Measurements from ENCODE around the gene CXCR6. TPM values are rescaled to one million over a fixed set of nuclear protein-coding genes. Genes with fewer than 3 reads are reported as not detected.

The CXCR6 gene
- total RNA-seq, 1 donor from 2014 or later, result 0.19 TPM

DNA sequence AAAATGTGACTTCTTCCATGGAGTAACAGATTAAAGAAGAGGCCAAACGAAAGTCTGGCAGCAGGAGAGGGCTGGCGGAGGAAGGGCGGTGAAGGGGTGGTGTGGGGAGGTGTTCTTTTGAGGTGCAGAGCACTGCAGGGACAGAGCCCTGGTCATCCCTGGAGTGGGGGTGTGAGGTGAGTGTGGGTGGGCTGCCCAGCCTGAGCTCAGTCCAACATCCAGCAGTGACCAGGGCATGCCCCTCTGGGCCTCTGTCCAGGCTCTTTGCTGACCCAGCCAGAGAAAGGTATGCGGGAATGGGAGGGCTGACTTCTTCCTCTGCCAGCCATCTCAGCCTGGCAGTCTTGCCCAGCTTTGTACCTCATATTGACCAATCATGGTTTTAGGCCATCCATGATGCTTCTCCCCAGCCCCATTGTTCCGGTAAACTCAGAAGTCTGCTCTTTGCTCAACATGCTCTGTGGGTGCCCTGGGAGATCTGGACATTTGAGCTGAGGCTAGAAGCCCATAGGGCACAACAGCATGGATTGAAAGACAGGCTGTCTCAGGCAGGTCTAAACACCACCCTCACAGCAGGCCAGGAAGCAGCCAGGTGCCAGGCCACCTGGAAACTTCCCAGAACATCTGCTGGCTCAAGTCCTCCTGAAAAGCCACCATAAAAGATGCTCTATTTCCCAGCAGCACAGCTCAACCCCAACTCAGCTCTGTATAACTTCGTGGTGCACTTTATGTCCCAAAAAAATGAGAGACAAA is 25.9 kb upstream of the CXCR6 start:
- ATAC-seq, result no peak
- intact Hi-C loops (cut with DNase I), result loop anchor here (5.0 kb wide), 1 partner anchor 155 kb away; no protein-coding TSS in a partner anchor
- no peak for DNase-seq (ENCODE audit: missing footprints)

DNA sequence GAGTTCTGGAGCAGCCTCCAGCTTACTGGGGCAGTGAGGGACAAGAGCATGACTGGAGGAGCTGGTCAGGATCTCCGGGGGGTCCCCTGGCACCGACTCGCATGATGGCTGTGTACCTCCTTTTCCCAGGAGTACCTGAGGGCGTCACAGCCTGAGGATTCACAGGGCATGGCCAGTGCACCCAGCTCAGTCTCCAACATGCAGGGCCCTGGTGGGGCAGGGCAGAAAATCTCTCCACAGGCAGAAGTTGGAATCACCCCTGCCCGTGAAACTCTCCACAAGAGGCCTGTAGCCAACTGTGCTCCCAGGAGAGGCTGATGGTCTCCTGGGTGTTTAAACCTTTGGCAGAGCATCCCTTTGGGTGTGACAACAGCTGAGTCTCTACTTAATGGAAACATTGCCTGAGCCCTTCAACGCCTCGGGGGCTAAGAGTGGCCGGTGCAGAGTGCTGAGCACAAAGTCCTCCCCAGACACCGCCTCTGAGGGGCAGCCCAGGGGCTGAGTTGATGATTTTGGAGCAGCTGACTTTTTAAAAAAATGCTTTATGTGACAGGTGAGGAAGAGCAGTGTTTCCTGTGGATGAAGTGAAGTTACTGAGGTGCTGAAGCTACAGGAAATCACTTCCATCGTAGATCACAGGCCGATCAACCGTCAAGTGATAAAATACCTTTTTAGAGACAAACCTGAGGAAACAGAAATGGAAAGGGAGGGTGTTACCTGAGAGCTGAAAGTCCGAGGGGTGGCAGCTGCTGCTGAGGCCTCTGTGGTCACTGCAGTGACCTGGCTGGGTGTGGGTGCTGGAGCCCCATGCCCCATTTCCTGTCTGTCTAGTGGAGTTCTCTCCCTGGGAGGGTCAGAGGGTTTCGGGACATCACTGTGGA is 21.9 kb upstream of the CXCR6 start:
- DNase-seq (ENCODE audit: missing footprints) (no peak), ATAC-seq (no peak)
- intact Hi-C loops (cut with DNase I), result no loop called here

DNA sequence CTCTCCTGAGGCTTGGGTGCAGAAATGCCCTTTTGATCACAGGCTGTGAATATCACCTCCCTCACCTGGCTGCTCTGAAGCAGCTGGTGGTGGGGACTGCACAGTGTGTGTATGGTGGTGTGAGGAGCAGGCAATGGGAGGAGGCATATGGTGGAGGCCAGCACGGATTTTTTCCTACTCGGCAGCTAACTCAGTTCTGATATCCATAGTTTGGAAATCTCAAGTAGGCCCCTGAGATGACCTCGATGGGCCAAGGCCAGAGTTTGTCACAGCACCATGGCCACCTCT is 21.3 kb upstream of the CXCR6 start:
- no peak for ATAC-seq
- intact Hi-C loops (cut with DNase I), result no loop called here

DNA sequence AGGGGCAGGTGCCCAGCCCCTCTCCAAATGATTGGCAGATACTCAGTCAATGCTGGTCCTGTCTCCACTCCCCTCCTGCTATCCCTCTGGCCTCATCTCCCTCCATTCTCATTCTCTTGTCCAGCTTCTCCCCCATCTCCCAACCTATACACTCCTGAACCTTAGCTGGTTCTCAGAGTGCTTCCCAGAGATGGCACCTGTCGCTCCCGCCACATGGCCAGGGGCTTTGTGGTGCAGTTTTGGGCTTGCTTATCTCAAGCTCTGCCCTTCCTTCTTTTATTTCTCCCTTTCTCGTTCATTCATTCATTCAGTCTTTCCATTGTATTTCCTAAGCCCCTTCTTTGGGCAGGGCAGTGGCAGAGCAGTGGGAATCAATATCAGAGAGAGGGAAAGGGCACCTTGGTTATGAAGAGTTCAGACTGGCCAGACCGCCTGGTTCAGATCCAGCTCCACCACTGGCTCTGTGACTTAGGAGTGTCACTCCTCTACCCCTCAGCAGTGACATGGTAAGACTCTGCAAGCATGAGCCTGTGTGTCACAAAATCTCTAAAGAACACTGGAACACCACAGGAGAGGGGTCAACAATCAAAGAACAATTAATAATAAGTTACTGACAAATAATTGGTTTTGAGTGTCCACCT is 20.2 kb upstream of the CXCR6 start:
- ATAC-seq (no peak), DNase-seq (ENCODE audit: missing footprints) (no peak)
- intact Hi-C loops (cut with DNase I), result no loop called here

More for the DNA sequence above, 21.3 kb upstream of the CXCR6 start:
- no peak for DNase-seq (ENCODE audit: missing footprints)

DNA sequence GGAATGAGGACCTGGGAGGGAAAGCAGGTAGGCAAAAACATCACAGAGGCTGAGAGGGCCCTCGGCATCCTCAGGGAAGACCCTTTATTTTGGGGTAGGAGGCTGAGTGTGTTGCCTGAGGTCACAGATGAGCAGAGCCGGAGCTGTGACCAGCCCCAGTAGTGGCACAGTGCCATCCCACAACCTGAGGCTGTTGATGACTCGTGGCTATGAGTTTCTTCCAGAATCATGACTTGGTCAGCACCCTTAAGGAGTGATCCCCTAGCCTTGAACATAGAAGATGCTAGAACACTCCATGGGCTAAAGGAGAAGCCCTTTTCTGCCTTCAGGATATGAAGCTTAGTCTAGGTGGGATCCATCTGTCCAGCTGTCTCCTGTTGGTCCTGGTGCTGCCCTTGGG is 19.5 kb upstream of the CXCR6 start:
- no peak for DNase-seq (ENCODE audit: missing footprints)
- no peak for ATAC-seq
- intact Hi-C loops (cut with DNase I), result no loop called here

DNA sequence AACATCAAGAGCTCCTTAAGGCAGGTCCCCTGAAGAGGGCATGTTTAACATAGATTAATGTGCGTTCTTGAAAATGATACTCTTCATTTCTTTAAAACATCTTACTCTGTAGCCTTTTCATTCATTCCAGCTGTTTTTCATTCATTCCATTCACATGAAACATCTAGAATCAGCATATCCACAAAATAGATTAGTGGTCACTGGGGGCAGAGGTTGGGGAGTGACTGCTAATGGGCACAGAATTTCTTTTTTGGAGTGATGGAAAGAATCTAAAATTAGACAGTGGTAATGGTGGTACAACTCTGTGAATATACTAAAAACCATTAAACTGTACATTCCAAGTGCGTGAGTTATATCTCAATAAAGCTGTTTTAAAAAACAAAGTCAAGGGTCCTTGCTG is 15.4 kb upstream of the CXCR6 start:
- ATAC-seq (no peak), DNase-seq (ENCODE audit: missing footprints) (no peak)
- intact Hi-C loops (cut with DNase I), result no loop called here

DNA sequence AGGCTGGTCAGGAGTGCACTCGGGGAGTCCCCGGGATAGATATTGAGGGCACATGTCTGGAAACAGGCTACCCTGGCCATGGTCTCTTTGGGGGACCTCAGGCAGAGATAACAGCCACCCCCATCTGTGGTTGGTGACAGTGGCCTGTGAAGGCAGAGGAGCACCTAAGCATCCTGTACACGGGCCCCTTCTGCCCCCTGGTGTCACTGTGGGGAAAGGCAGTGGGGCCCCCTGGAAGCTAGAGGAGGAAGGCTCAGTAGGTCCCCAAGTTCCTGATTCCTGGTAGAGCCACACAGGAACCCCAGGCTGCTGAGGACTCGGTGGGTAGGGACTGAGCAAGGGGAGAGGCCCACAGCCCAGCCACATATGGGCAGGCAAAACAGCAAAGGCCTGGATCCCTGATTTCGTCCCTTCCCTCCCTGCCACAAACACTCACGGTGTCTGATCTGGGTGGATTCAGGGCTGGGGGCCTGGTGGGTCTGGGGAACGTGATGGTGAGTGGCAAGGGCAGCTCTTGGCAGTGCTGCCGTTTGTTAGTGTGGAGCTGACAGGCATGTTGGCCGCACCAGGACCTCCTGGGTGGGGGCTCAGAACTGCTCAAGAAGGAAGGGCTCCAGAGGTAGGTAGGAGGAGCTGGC is 14.1 kb upstream of the CXCR6 start:
- ATAC-seq (peak; percentile 43), DNase-seq (ENCODE audit: missing footprints) (no peak)
- intact Hi-C loops (cut with DNase I), result no loop called here

DNA sequence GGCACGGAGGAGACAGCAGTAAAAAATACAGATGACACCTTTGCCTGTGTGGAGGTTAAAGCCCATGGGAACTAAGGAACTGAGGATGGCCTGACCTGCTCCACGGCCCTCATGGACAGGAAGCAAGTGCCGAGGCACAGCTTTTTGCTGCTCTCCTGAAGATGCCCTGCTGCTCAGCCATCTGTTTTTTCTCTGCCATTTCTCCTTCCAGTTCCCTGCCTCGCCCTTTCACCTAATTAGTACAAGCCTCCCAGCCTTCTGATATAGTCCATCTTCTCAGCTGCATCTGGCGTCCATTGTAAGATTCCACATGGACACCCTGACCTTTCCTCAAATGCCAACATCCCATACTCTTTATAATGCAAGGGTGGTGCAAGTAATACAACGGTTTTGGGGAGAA is 11.8 kb upstream of the CXCR6 start:
- intact Hi-C loops (cut with DNase I), result no loop called here
- ATAC-seq, result no peak
- no peak for DNase-seq (ENCODE audit: missing footprints)

DNA sequence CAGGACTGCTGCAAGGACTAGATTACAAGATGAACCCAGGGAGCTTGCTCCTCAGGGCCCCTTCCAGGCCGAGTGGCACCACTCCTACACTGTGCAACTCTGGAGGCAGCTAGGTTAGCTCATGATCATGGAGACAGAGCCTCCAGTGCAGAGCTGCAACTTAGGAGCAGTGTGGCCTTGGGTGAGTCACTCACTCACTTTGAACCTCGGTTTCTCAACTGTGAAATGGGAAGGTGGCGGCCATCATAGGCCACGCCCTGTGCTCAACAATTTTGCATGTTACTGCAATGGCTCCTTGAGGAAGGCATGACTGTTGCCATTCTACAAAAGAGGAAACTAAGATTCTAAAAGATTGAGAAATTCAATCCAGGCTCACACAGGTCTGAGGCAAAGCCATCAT is 11.2 kb upstream of the CXCR6 start:
- DNase-seq (ENCODE audit: missing footprints) (no peak), ATAC-seq (no peak)

DNA sequence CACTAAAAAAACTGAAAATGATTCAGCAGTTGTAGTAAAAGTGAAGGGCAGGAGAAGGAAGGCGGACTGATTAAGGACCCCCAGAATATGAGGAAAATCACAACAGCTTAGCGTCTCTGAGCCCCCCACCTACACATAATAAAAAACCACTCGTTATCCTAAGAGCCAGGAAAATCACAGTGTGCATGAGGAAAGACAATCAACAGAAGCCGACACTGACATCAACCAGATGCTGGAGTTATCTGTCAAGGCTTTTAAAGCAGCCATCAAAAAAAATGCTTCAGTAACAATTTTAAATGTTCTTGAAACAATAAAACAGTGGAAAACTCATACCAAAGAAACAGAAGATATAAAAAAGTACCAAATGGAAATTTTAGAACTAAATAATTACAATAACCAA is 9.7 kb upstream of the CXCR6 start:
- intact Hi-C loops (cut with DNase I), result no loop called here
- ATAC-seq (no peak), DNase-seq (ENCODE audit: missing footprints) (no peak)

More for the DNA sequence above, 11.2 kb upstream of the CXCR6 start:
- intact Hi-C loops (cut with DNase I), result no loop called here

DNA sequence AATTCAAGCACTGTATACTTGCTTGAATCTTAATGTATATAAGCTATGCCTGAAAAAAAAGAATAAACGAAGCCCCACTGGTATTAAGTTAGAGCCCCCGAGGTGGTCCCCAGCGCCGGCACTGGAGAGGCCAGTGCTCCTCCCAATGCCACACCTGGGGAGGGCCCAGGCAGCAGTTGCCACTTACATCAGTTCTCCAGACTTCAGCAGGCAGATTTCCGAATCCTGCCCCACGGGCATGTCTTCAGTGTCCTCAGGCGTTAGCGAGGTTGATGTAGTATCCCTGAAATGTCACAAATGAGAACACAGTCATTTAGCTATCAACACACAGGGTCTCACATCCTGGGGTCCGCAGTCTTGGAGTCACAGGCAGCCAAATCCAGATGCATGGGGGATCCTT is 7.0 kb upstream of the CXCR6 start:
- DNase-seq (ENCODE audit: missing footprints), result no peak
- intact Hi-C loops (cut with DNase I), result no loop called here
- no peak for ATAC-seq

DNA sequence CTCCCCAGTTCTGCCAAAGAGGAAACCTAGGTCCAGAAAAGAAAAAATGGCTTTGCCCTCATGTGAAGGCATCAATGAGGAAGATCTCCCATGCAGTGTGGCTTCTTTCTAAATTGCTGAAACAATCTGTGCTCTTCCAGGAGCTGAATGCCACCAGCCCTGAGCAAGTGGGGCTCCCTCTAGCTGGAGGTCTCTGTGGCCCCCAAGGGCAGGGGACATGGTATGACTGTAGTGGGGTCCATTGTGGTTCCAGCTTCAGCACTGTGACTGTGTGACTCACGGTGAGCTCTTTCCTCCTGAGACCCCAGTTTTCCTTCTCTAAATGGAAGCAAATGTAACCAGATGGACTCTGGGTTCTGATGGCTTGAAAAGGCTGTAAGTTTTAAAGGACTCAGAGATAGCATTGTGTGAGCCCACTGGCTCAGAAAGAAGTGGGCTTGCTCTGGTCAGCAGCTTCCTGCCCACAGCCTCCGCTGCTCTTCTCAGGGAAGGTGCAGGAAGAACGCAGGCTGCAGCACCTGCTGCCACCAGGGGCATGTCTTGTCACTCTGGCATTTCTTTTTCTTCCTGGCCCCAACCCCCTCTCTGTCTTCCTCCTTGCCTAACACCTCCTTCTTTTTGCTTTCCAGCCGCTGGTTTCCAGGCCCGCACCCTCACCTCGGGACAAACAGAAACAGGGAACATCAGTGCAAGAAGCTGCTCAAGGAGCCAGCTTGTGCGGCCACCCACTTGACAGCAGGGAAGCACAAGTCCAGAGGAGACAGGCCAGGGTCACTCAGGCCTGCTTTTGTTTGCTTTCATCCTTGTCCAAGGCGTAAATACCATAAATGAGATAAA is 5.8 kb upstream of the CXCR6 start:
- ATAC-seq (no peak), DNase-seq (ENCODE audit: missing footprints) (no peak)
- intact Hi-C loops (cut with DNase I), result loop anchor here (1.0 kb wide), 1 partner anchor 142 kb away; no protein-coding TSS in a partner anchor

DNA sequence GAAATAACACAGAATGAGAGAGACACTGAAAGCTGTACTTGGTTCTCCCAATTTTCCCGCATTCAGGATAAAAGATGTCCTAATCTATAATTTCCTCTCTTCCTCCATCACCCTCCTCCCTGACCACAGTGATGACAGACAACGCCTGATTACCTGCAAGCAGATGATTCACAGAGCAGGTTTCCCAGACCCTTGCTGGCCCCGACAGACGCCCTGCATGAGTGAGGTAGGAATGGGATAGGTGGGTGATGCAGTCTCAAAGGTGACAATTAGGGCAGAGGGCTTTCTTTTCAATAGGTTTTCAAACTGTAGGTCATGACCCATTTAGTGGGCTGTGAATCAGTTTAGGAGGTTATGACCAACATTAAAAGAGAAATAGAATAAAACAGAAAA is 5.2 kb upstream of the CXCR6 start:
- no peak for ATAC-seq
- no peak for DNase-seq (ENCODE audit: missing footprints)
- intact Hi-C loops (cut with DNase I), result loop anchor here (1.0 kb wide), 1 partner anchor 141 kb away; no protein-coding TSS in a partner anchor

DNA sequence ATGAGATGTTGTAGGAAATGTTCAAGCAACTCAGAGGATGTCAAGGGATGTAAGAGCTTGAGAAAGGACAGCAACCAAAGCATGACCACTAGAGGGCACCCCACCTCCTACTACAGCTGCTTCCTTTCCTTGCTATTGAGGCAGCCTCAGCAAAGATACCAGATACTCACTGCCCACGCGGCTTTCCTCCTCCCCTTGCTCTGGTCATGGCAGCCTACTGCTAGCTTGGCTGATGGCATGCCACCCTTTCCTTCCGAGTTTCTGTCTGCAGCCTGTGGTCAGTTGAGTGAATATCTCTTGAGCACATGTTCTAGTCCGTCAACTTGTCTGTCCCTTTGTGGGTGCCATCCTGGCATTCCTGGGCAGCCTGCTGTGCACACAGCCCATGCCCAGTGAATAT is 4.4 kb upstream of the CXCR6 start:
- DNase-seq (ENCODE audit: missing footprints) (peak; percentile 78), ATAC-seq (peak; percentile 74)
- intact Hi-C loops (cut with DNase I), result loop anchor here (1.0 kb wide), 1 partner anchor 140 kb away; no protein-coding TSS in a partner anchor

DNA sequence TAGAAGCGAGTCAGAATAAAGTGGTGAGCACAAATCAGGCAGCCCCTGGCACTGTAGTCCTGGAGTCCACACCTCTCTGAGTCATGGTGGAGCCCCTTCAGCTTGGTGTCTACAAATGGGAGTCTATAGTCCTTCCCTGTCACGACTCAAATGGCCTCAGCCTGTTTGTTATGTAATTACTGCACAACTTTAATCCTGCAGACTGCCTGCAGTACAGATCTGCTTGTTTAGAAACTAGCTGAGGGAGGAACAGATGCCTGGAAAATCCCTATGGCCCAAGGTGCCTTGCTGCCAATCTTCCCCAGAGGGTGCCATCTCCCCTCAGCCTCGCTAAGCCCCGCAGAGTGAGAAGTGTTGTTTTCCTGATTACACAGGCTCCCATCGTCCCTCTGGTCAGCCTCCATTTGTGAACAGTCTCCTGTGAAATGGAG is 3.9 kb upstream of the CXCR6 start:
- intact Hi-C loops (cut with DNase I), result no loop called here
- ATAC-seq (peak; percentile 9), DNase-seq (ENCODE audit: missing footprints) (no peak)

DNA sequence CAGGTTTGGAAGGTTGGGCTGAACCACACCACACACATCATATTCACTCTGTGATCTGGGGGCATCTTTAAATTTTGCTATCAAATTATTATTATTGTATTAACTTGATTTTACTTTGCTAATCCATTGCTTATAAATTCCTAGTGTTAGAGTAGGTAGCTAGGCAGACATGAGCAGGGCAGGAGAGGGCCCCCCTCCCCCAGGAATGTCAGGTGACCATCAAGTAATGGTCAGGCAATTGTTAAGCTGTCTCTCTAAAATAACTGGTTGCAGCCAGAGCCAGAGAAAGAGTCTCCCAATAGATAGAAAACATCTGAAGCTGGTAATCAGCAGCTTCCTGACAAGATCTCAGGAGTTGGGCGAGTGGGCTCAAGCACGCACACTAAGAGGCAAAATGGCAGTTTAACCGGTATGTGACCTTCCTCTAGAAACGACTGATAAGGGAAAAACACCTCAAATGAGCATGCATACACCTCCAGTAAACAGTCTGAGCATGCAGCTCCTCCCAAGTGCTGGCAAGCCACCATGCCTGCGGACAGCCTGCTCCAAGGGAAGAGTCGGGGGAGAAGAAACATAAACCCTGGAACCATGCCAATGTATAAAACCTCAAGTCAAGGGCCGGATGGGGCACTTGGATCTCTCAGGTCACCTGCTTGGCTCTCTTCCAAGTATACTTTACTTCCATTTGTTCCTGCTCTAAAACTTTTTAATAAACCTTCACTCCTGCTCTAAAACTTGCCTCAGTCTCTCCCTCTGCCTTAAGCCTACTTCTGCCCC is 3.1 kb upstream of the CXCR6 start:
- intact Hi-C loops (cut with DNase I), result loop anchor here (5.0 kb wide), 1 partner anchor 47 kb away; no protein-coding TSS in a partner anchor

DNA sequence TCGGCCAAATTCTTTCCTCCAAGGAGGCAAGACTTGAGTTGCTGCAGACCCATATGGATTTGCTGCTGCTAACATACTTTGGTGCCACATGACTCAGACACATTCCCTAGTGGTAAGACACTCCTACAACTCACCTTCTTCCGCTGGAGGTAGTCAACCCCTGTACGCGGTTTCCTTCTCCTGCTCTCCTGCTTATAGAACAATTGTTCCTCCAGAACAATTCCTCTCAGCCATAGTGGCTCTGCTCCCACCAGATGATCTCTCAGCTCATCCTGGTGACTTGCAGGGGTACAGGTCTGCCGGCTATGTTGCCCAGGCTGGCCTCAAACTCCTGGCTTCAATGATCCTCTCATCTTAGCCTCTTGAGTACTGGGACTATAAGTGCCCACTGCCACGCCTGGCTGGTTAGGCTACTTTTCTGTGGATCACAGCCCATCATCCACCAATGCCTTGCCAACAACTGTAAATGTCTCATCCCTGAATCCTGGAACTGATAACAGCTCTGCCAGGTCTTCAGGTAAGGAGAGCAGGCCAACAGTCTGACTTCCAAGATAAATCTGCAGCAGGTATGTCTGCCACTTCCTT is 2.4 kb upstream of the CXCR6 start:
- no peak for DNase-seq (ENCODE audit: missing footprints)
- no peak for ATAC-seq
- intact Hi-C loops (cut with DNase I), result loop anchor here (5.0 kb wide), 1 partner anchor 46 kb away; no protein-coding TSS in a partner anchor

More for the DNA sequence above, 3.1 kb upstream of the CXCR6 start:
- DNase-seq (ENCODE audit: missing footprints) (no peak), ATAC-seq (no peak)

Measured in Right ventricle myocardium inferior (tissue), 1 donor.